Activated CD8-positive, alpha-beta memory T cell treated with anti-CD3 and anti-CD28 coated beads for 36 hours (primary cell): ENCODE results near the gene OR7G1. TPM values are rescaled to one million over a fixed set of nuclear protein-coding genes. Genes with fewer than 3 reads are reported as not detected.
"Not testable (repeated sequence)": the region's sequence is repeated elsewhere in the genome, so short reads cannot be mapped to it uniquely, and the experiment has no call there.

Experiments used
- CTCF ChIA-PET: fragments of 350-600 bp; sonication (Branson Sonifier 250); formaldehyde crosslinking; loops from one replicate; lab custom pipeline; 2021; ENCODE audit warnings: antibody characterized with exemption; lab: Charles Lee
- POLR2A ChIA-PET: fragments of 350-600 bp; sonication (Branson Sonifier 250); formaldehyde crosslinking; loops from one replicate; lab custom pipeline; 2021; ENCODE audit warnings: antibody characterized with exemption; lab: Charles Lee
- total RNA-seq, 2 experiments: library from RNA; stranded (reverse); gene quantifications; one replicate each; pipeline ENCODE4 v1.2.3, GENCODE V29; 2021

Gene OR7G1
- total RNA-seq, 2 experiments from 2014 or later = not detected

GRCh38 chr19:9107375-9107774 lies 8.2 kb downstream of the OR7G1 start, which contains the start of gene OR7G2:
OR7G2 (minus strand) TSS chr19:9107475; CDS start chr19:9103243, 4,232 bp downstream.
- CTCF ChIA-PET = no interaction called here
- POLR2A ChIA-PET = no interaction called here

- POLR2A ChIA-PET = no interaction called here
- CTCF ChIA-PET = interaction anchor here (0.6 kb wide), 1 partner anchor 619 kb away, joined by 4 read pairs; no protein-coding TSS in a partner anchor
Measured at GRCh38 chr19:9086761-9087160, 28.8 kb downstream of the OR7G1 start, which contains the start of gene OR1M1. OR1M1 (plus strand) TSS chr19:9087061; CDS start chr19:9093245, 6,184 bp downstream.

- CTCF ChIA-PET = interaction anchor here (0.6 kb wide), 1 partner anchor 10 kb away, joined by 3 read pairs; no protein-coding TSS in a partner anchor
- POLR2A ChIA-PET = no interaction called here
Measured at GRCh38 chr19:9078651-9079050, 36.9 kb downstream of the OR7G1 start.

GRCh38 chr19:9076901-9077300 lies 38.7 kb downstream of the OR7G1 start:
- CTCF ChIA-PET = no interaction called here
- POLR2A ChIA-PET = no interaction called here

GRCh38 chr19:9075064-9075949 lies 40.3 kb downstream of the OR7G1 start:
- POLR2A ChIA-PET = no interaction called here
- CTCF ChIA-PET = no interaction called here

- CTCF ChIA-PET = no interaction called here
- POLR2A ChIA-PET = no interaction called here
Measured at GRCh38 chr19:9073806-9074205, 41.8 kb downstream of the OR7G1 start.

GRCh38 chr19:9071720-9072119 lies 43.8 kb downstream of the OR7G1 start:
- CTCF ChIA-PET, POLR2A ChIA-PET: not testable (repeated sequence)

- ChIA-PET POLR2A (no interaction called here), CTCF (interaction anchor here (0.7 kb wide), 1 partner anchor 646 kb away, joined by 3 read pairs; no protein-coding TSS in a partner anchor)
Measured at GRCh38 chr19:9070066-9070465, 45.5 kb downstream of the OR7G1 start.

GRCh38 chr19:9065457-9066014 lies 50.0 kb downstream of the OR7G1 start:
- POLR2A ChIA-PET = no interaction called here
- CTCF ChIA-PET = no interaction called here

Other genes with a start within 250 kb of the OR7G1 start
- gene MUC16, start 105.4 kb downstream of the OR7G1 start, total RNA-seq = not detected
- gene OR1M1, start 28.7 kb downstream of the OR7G1 start, total RNA-seq = not detected
- not detected for gene OR7G2, start 8.3 kb downstream of the OR7G1 start, total RNA-seq
- not detected for gene OR7G3, start 11.2 kb upstream of the OR7G1 start, total RNA-seq
- 10 to 100 TPM; 45.1 to 51.0 TPM for gene ZNF317, start 24.6 kb upstream of the OR7G1 start, total RNA-seq
- not detected for gene OR7D2, start 63.2 kb upstream of the OR7G1 start, total RNA-seq
- not detected for gene OR7D4, start 103.8 kb upstream of the OR7G1 start, total RNA-seq
- gene OR7E24, start 135.2 kb upstream of the OR7G1 start, total RNA-seq = not detected
- gene ZNF699, start 194.1 kb upstream of the OR7G1 start, total RNA-seq = 1 to 10 TPM; 4.1 to 4.3 TPM
- 10 to 100 TPM; 10.7 to 11.2 TPM for gene ZNF559, start 208.4 kb upstream of the OR7G1 start, total RNA-seq
- gene ZNF177, start 247.2 kb upstream of the OR7G1 start, total RNA-seq = under 1 TPM; 0.36 to 0.48 TPM